DMS114 treated with DMSO at 0.1 percent for 48 hours (cell line): ENCODE data around the gene MYOC.
"Not testable (repeated sequence)": the region's sequence is repeated elsewhere in the genome, so short reads cannot be mapped to it uniquely, and the experiment has no call there.

ENCODE experiments used
- DNase-seq: peaks from one replicate; lab custom pipeline; 2025; ENCODE audit not compliant: unreplicated experiment; lab: John Stamatoyannopoulos, UW

The MYOC gene

GRCh38 chr1:171611306-171611705 is 41.2 kb downstream of the MYOC start:
- DNase-seq = no peak

DNA sequence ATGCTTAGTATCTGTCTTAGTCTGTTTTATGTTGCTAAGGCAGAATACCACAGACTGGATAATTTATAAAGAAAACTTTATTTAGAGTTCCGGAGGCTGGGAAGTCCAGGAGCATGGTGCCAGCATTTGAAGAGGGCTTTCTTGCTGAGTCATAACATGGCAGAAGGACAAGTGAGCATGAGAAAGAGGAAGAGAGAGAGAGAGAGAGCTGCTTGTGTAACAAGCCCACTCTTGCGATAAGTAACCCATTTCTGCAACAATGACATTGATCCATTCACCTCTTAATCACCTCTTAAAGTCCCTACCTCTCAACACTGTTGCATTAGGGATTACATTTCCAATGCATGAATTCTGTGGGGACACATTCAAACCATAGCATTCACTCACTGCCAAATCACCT is 42.1 kb downstream of the MYOC start:
- no peak for DNase-seq

DNA sequence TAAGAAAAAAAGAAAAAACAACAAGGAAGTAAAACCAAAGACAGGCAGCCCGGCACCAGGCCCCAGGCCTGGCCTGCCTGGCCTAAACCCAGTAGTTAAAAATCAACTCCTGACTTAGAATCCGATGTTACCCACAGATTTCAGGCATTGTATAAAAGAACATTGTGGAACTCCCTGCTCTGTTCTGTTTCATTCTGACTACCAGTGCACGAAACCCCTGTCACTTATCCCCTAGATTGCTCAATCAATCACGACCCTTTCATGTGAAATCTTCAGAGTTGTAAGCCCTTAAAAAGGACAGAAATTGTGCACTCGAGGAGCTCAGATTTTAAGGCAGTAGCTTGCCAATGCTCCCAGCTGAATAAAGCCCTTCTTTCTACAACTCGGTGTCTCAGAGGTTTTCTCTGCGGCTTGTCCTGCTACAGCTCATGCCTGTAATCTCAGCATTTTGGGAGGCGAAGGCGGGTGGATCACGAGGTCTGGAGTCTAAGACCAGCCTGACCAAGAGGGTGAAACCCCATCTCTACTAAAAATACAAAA is 46.0 kb downstream of the MYOC start:
- DNase-seq = no peak

GRCh38 chr1:171603042-171603441 is 49.4 kb downstream of the MYOC start:
- DNase-seq = not testable (repeated sequence)

DNA sequence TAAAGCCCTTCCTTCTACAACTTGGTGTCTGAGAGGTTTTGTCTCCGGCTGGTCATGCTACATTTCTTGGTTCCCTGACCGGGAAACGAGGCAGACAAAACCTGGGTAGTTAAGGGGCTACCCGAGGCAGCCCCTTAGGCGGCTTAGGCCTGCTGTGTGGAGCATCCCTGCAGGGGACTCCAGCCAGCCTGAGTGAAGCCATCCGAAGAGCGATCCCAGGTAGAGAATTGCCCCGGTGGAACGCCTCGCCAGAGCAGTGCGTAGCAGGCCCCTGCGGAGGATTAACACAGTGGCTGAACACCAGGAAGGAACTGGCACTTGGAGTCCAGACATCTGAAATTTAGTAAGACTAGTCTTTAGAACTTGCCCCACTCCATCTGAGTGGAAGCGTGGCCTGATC is 51.6 kb downstream of the MYOC start:
- no peak for DNase-seq

DNA sequence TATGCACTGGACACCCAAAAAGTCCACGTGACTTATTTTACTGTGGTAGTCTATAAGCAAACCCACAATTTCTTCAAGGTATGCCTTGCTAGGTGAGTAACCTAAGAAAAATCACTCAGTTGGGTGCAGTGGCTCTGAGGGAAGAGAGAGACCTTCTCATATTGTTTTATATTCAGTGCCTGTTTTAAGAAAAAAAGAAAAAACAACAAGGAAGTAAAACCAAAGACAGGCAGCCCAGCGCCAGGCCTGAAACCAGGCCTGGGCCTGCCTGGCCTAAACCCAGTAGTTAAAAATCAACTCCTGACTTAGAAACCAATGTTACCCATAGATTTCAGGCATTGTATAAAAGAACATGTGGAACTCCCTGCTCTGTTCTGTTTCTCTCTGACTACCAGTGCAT is 52.2 kb downstream of the MYOC start:
- DNase-seq = not testable (repeated sequence)

- no peak for DNase-seq
Observed at GRCh38 chr1:171597203-171597602, 55.3 kb downstream of the MYOC start.

GRCh38 chr1:171596705-171597104 is 55.8 kb downstream of the MYOC start:
- no peak for DNase-seq

DNA sequence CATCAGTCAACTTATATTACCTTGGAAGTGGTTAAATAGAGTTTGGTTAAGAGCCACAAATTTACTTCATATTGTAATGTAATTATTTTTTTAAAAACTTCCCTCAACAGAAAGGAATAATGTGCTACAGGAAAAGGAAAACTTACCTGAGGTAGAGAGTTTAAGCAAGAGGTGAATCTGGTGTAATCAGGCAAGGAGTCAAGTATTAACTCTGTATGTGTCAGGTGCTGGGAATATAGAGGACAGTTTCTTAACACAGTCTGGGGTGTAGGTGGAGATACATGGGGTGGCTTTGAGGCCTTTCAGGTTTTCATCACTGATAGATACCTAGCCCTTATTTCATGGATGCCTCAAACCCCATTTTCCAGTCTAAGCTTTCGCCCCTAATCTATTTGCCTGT is 56.4 kb downstream of the MYOC start:
- DNase-seq = no peak

DNA sequence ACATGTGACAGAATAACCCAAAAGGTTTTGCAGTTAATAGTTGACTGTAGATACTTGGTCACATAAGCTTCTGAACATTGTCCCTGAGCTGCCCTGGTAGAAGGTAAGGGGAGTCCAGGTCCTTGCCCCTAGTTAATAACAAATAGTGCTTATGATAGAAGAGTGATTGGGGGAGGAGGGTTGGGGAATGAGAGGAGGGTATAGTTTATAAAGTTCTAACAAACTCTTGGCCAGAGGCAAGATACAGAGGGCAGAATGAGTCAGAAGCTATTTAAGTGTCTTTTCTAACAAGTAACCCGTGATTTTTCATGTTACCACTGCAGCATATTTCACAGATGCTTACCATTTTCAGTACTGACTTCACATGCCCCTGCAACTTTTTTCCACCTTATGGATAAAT is 57.2 kb downstream of the MYOC start:
- DNase-seq = no peak

- no peak for DNase-seq
Observed at GRCh38 chr1:171590022-171590421, 62.5 kb downstream of the MYOC start.

DNA sequence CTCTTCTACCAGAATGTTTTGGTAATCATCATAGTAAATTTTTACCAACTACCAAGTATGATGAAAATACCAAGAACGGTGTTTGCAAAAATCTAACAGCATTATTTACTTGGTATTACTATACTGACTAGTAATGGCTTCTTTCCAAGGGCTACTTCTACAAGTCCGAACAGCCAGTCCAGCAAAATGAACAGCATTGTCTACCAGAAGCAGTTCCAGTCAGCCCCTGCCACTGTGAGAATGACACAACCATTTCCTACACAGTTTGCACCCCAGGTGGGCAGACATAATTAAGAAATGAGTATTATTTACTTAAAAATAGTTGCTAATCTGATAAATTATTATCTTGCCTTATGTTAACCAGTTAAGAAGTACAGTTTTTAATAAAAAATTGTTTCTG is 64.3 kb downstream of the MYOC start:
- DNase-seq = no peak

DNA sequence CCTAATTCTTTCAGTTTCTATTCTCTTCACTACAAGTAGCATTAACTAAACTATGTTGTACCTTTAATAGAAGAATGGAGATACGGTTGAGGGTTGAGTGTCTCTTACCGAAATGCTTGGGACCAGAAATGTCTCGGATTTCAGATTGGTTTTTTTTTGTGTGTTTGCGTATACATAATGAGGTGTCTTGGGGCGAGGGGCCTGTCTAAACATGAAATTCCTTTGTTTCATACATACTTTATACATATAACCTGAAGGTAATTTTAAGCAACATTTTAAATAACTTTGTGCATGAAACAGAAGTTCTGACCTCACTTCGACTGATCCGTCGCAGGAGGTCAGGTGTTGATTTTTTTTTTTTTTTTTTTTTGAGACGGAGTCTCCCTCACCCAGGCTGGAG is 66.8 kb downstream of the MYOC start:
- DNase-seq = no peak
